Naive B cell (primary cell): Measurements from ENCODE around the gene SALL1. TPM values are rescaled to one million over a fixed set of nuclear protein-coding genes. Genes with fewer than 3 reads are reported as not detected.

Experiments
- ATAC-seq, 2 donors: fragments of 150-1000 bp; cut with Tn5 transposase; 2 replicates each; pipeline ENCODE4 v1.10.0; 2021; ENCODE audit warnings: low read depth in 2 of 2, mild to moderate bottlenecking in 2 of 2, moderate library complexity in 2 of 2
- DNase-seq: peaks from one replicate; pipeline ENCODE4 v3.0.0; 2022
- H3K27ac Mint-ChIP-seq, 6 donors: one replicate each; pipeline ENCODE4 v1.8.0; 2020 to 2022; ENCODE audit warnings: mild to moderate bottlenecking in 6 of 6, mixed read lengths in 6 of 6, moderate library complexity in 5 of 6, inconsistent platforms in 2 of 6
- H3K27me3 Mint-ChIP-seq, 3 donors: one replicate each; pipeline ENCODE4 v1.8.0; 2021 to 2022; ENCODE audit warnings: mixed read lengths in 3 of 3, mild to moderate bottlenecking in 1 of 3
- H3K36me3 Mint-ChIP-seq, 2 donors: one replicate each; pipeline ENCODE4 v1.8.0; 2020 to 2022; ENCODE audit warnings: mixed read lengths in 2 of 2, inconsistent platforms in 1 of 2, mild to moderate bottlenecking in 1 of 2
- H3K4me1 Mint-ChIP-seq, 3 donors: one replicate each; pipeline ENCODE4 v1.8.0; 2020 to 2022; ENCODE audit warnings: mixed read lengths in 3 of 3, inconsistent platforms in 1 of 3, mild to moderate bottlenecking in 1 of 3, moderate library complexity in 1 of 3
- H3K4me3 Mint-ChIP-seq, 8 donors: one replicate each; pipeline ENCODE4 v1.8.0; 2020 to 2022; ENCODE audit warnings: mild to moderate bottlenecking in 8 of 8, mixed read lengths in 8 of 8, moderate library complexity in 8 of 8, inconsistent platforms in 2 of 8
- H3K9me3 Mint-ChIP-seq, 7 donors: one replicate each; pipeline ENCODE4 v1.8.0; 2020 to 2022; ENCODE audit warnings: mixed read lengths in 7 of 7, mild to moderate bottlenecking in 5 of 7, inconsistent platforms in 2 of 7, moderate library complexity in 1 of 7
- polyA plus RNA-seq, 6 donors: library from polyadenylated mRNA; unstranded; fragments of 300-500 nt; fragmentation: Illumina TruSeq; gene quantifications; one replicate each; pipeline ENCODE4 v1.2.3, GENCODE V29; 2021; ENCODE audit warnings: low read depth in 6 of 6

Gene SALL1
- polyA plus RNA-seq, 6 donors from 2014 or later: not detected

DNA sequence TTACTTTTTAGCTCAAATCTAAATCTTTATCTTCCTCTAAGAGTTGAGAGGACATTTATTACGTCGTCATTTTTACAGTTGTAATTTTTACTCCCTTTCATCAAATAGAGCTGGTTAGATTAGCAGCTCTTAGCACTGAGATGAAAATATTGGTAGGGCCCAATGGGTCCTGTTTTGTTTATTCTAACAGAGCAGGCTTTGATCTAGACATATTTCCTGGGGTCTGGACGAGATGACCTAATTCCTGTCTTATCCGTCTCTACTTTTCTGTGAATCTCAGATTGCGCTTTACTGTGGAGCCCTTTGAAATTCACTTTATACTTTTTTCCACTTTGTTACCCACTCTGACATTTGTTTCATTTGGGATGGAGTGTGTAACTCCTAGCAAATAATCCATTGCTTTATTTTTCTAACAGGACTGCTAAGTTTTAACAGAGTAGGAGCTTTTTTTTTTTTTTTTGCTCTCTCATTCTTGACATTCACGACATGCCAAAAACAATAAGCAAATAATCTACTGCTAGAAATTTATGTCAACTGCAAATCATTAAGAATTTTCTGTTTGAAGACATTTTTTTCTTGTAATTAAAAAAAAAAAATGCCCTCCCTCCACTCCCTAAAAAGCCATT is 18.5 kb downstream of the SALL1 start:
- Mint-ChIP-seq H3K36me3 (peaks cover 0 to 9% of the 10 kb centered on the region in 2 donors), H3K27ac (no peak overlapping the region), H3K27me3 (peaks cover 27 to 54% (median 30%) of the 10 kb centered on the region in 3 donors), H3K9me3 (peaks cover 0 to 10% (median 3%) of the 10 kb centered on the region in 7 donors), H3K4me3 (no peak overlapping the region), H3K4me1 (peaks cover 0 to 2% (median 0%) of the 10 kb centered on the region in 3 donors)
- DNase-seq (no peak), ATAC-seq (no peak)

DNA sequence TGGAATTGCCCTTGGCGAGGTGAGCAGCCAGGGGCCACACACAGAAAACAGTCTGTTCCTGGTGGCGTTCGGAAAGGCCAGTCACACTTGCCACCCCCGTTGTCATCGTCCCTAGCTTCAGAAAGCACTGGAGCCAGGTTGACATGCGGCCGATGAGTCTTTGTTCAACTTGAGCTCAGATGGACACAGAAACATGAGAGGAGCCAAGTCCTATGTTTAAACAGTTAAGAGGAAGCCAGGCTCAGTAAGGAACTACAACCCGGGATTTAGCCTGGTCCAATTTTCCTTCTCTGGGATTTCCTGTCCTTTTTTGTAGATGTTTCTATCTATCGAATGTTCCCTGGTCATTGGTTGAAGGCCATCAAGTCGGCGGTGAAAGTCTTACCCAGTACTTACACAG is 19.5 kb downstream of the SALL1 start:
- no peak for ATAC-seq
- Mint-ChIP-seq H3K4me3 (no peak overlapping the region), H3K9me3 (peaks cover 0 to 10% (median 3%) of the 10 kb centered on the region in 7 donors)

DNA sequence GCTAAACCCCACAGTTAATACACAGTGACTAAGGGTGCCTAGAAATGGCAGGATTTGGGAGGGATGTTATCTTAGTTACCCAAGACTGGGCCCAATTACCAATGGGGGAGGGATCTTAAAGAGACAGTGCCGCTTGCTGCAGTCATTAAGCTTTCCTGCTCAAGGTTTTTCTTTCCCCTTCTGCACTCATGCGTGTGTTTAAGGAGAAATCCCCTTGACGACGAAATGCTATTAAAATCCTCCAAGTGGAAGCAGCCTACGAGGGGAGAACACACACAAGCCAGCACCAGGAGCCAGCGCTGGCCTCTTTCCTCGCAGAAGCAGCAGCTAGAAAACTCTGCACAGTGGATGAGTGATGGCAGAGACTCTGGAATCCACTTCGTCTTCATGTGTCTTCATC is 22.0 kb downstream of the SALL1 start:
- peaks cover 0 to 8% of the 10 kb centered on the region in 2 donors for H3K36me3 Mint-ChIP-seq
- peaks cover 12 to 53% (median 36%) of the 10 kb centered on the region in 3 donors for H3K27me3 Mint-ChIP-seq
- H3K27ac Mint-ChIP-seq: no peak overlapping the region
- no peak overlapping the region for H3K4me3 Mint-ChIP-seq
- peaks cover 0 to 2% (median 0%) of the 10 kb centered on the region in 3 donors for H3K4me1 Mint-ChIP-seq
- DNase-seq (no peak), ATAC-seq (no peak)
- peaks cover 0 to 12% (median 3%) of the 10 kb centered on the region in 7 donors for H3K9me3 Mint-ChIP-seq

More for the DNA sequence above, 19.5 kb downstream of the SALL1 start:
- no peak overlapping the region for H3K27ac Mint-ChIP-seq
- peaks cover 0 to 9% of the 10 kb centered on the region in 2 donors for H3K36me3 Mint-ChIP-seq
- peaks cover 0 to 2% (median 0%) of the 10 kb centered on the region in 3 donors for H3K4me1 Mint-ChIP-seq
- H3K27me3 Mint-ChIP-seq: peaks cover 24 to 58% (median 29%) of the 10 kb centered on the region in 3 donors
- no peak for DNase-seq

DNA sequence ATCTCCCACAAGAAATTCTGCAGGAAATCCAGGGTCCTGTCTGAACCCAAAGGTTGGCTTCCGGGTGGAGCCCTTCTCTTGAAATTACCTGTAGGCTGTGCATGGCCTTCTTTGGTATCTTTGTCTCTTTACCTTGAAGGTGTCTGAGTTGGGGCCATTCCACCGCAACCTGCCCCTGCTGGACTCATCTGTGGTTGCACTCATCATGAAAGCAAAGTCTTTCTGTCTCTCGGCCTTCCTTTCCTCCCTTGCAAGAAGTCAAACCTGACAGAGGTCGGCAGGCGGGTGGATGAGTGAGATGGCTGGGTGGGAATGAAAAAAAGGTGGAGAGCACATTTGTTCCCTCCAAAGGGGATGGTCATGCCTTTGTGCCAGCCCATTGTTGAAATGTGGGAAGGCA is 25.1 kb downstream of the SALL1 start:
- H3K4me3 Mint-ChIP-seq: no peak overlapping the region
- DNase-seq (no peak), ATAC-seq (no peak)
- no peaks in the 10 kb centered on the region for H3K4me1 Mint-ChIP-seq
- no peak overlapping the region for H3K27ac Mint-ChIP-seq
- peaks cover 0 to 12% (median 3%) of the 10 kb centered on the region in 7 donors for H3K9me3 Mint-ChIP-seq
- peaks cover 9 to 33% (median 31%) of the 10 kb centered on the region in 3 donors for H3K27me3 Mint-ChIP-seq
- no peaks in the 10 kb centered on the region for H3K36me3 Mint-ChIP-seq

DNA sequence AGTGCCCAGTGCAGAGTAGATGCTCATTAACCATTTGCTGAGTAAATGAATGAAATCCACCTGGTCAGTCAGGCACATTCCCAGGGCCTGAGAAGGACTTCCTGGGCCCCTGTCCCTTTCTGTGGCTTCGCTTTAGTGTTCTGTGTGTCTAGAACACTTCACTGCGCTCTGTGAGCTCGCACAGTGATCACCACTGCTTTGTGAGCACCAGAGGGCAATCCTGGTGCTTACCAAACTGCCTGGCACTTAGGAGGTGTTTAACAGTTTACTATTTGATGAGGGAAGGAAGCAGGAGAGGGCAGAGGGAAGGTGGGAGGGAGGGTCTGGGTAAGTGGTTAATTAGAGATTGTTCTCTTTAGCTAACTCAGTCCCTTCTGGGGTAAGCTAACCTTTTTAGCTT is 26.2 kb downstream of the SALL1 start:
- Mint-ChIP-seq H3K36me3 (no peaks in the 10 kb centered on the region), H3K9me3 (peaks cover 0 to 6% (median 3%) of the 10 kb centered on the region in 7 donors), H3K4me3 (no peak overlapping the region), H3K4me1 (no peaks in the 10 kb centered on the region), H3K27ac (no peak overlapping the region), H3K27me3 (peaks cover 12 to 29% (median 27%) of the 10 kb centered on the region in 3 donors)
- DNase-seq: no peak
- ATAC-seq: no peak

DNA sequence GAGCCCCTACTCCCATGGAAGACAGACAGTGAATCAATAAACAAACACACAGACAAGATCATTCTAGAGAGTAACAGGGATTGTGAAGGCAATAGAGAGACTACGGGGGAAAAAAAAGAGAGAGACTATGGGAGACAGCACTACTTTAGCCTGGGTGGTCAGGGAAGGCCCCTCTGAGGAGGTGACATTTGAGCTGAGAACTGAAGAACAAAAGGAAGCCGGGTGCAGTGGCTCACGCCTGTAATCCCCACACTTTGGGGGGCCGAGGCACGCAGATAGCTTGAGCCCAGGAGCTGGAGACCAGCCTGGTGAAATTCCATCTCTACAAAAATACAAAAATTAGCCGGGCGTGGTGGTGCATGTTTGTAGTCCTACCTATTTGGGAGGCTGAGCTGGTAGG is 29.2 kb downstream of the SALL1 start:
- DNase-seq (no peak), ATAC-seq (no peak)
- no peaks in the 10 kb centered on the region for H3K4me1 Mint-ChIP-seq
- H3K36me3 Mint-ChIP-seq: no peaks in the 10 kb centered on the region
- peaks cover 0 to 9% (median 2%) of the 10 kb centered on the region in 7 donors for H3K9me3 Mint-ChIP-seq
- no peak overlapping the region for H3K4me3 Mint-ChIP-seq
- peak overlapping the region in 1 of 6 donors; percentile 17 for H3K27ac Mint-ChIP-seq
- H3K27me3 Mint-ChIP-seq: peaks cover 22 to 34% (median 32%) of the 10 kb centered on the region in 3 donors

DNA sequence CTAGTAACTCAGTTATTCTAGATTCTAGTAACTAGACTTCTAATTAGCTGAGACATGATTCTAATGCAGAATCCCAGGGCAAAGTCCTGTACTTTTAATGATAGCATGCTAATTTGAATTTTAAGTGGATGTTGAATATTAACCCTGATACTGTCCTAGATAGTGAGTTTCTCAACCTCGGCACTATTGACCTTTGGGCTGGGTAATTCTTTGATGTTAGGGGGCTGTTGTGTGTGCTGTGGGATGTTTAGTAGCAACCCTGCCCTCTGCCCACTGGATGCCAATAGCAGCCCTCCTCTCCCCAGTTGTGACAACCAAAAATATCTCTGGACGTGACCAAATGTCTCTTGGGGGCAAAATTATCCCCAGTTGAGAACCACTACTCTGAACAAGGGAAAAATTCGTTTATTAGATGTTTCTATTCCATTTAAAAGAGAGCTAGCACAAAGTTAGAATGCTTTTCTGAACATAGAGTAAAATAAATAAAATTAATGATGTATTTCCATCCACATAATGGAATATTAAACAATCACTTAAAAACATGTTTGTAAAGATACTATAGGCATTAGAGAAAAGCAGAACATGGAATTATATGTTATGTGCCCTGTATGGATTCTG is 30.2 kb downstream of the SALL1 start:
- Mint-ChIP-seq H3K9me3 (peaks cover 0 to 9% (median 3%) of the 10 kb centered on the region in 7 donors), H3K4me1 (no peaks in the 10 kb centered on the region), H3K27ac (no peak overlapping the region), H3K27me3 (peaks cover 29 to 38% (median 33%) of the 10 kb centered on the region in 3 donors), H3K4me3 (no peak overlapping the region), H3K36me3 (no peaks in the 10 kb centered on the region)
- no peak for DNase-seq
- no peak for ATAC-seq

DNA sequence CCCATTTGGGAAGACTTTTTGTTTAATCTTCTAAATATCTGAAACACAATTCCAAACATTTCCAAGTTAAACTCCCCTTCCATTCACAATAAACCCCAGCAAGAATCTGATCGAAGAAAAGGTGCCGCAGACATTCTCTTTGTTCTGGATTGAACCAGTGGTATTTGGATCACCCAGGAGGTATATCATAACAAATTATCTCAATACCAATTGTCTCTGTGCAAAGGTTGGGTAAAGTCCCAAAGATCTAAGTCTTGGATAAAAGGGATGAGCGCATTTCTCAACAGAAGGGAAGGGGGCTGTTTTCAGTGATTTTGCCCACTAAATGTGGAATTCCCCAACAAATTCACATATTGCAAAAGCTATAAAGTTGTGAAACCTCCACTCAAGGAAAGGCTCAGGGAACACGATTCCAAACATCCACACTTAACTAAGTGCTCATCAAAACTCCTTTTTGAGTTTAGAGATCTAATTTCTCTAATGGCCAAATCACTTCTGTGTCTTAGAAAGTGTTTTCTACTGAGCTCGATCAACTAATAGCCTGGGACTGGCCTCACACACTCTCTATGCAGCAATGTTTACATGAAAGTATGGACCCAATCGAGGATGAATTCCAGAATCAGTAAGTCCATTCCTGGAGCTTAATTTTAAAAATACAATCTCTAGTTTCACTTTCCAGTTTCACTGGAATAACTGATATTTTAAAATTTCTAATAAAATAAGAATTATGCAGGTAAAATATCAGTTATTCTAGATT is 30.9 kb downstream of the SALL1 start:
- Mint-ChIP-seq H3K4me1 (no peaks in the 10 kb centered on the region), H3K36me3 (no peaks in the 10 kb centered on the region), H3K27me3 (peaks cover 35 to 45% (median 36%) of the 10 kb centered on the region in 3 donors), H3K27ac (no peak overlapping the region), H3K4me3 (no peak overlapping the region), H3K9me3 (peaks cover 0 to 9% (median 2%) of the 10 kb centered on the region in 7 donors)
- no peak for ATAC-seq
- DNase-seq: no peak

DNA sequence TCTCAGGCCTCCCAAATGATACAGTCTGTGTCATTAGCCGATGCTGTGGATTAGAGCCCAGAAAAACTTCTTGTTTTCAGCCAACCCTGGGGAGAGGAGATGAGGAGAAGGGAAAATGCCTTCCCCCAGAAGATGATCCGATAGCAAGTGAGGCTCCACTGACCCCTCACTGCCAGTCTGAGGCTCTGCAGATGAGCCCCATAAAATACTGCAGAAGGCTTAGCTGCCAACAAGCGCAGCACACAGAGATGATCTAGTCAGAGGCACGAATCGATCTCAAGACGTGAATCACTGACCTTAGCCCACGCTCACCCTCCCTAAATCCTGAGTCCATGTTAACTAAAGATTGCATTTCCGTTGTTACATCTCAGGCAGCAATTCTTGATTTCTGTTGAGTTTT is 31.5 kb downstream of the SALL1 start:
- Mint-ChIP-seq H3K4me3 (no peak overlapping the region), H3K27ac (no peak overlapping the region), H3K27me3 (peaks cover 36 to 48% (median 42%) of the 10 kb centered on the region in 3 donors), H3K9me3 (peaks cover 0 to 9% (median 2%) of the 10 kb centered on the region in 7 donors), H3K36me3 (no peaks in the 10 kb centered on the region), H3K4me1 (no peaks in the 10 kb centered on the region)
- no peak for ATAC-seq
- no peak for DNase-seq

DNA sequence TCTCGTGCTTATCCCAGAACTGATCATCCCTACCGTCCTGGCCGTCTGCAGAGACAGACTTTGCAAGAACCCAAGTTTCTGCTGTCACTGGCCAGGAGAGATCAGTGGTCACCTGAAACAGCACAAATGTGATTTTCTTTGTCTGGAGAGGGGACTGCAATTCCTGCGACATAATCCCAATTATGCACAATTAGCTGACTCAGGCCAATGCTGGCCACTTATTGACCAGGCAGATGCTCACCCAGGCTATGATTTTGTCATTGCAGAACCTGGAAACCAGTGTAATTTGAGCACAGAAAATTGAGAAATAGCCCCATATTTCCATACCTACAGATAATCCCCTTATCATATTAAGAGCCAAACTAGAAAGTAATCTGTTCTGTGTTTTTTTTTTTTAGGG is 34.7 kb downstream of the SALL1 start:
- H3K4me1 Mint-ChIP-seq: peaks cover 0 to 3% (median 0%) of the 10 kb centered on the region in 3 donors
- peaks cover 0 to 8% (median 5%) of the 10 kb centered on the region in 7 donors for H3K9me3 Mint-ChIP-seq
- DNase-seq (no peak), ATAC-seq (no peak)
- H3K27ac Mint-ChIP-seq: no peak overlapping the region
- no peaks in the 10 kb centered on the region for H3K36me3 Mint-ChIP-seq
- peaks cover 48 to 65% (median 54%) of the 10 kb centered on the region in 3 donors for H3K27me3 Mint-ChIP-seq
- H3K4me3 Mint-ChIP-seq: no peak overlapping the region

DNA sequence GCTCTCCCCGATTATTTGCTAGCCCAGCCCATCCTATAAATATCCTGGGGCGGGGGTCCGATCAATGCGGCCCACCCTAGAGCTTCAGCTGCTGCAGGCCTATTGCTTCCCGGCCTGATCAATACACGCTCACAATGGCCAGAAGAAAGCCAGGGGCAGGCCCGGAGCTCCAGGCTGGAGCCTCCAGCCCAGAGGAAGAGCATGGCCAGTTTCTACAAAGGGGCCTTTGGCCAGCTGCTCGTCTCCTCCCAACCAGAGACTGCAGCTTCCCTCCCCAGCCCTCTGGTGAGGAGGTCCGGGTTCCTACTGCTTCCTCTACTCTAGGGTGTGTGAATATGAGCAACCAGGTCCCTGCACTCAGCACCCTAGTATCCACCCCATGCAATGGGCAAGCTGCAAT is 36.7 kb downstream of the SALL1 start:
- Mint-ChIP-seq H3K27ac (no peak overlapping the region), H3K36me3 (no peaks in the 10 kb centered on the region), H3K9me3 (peaks cover 0 to 8% (median 3%) of the 10 kb centered on the region in 7 donors)

DNA sequence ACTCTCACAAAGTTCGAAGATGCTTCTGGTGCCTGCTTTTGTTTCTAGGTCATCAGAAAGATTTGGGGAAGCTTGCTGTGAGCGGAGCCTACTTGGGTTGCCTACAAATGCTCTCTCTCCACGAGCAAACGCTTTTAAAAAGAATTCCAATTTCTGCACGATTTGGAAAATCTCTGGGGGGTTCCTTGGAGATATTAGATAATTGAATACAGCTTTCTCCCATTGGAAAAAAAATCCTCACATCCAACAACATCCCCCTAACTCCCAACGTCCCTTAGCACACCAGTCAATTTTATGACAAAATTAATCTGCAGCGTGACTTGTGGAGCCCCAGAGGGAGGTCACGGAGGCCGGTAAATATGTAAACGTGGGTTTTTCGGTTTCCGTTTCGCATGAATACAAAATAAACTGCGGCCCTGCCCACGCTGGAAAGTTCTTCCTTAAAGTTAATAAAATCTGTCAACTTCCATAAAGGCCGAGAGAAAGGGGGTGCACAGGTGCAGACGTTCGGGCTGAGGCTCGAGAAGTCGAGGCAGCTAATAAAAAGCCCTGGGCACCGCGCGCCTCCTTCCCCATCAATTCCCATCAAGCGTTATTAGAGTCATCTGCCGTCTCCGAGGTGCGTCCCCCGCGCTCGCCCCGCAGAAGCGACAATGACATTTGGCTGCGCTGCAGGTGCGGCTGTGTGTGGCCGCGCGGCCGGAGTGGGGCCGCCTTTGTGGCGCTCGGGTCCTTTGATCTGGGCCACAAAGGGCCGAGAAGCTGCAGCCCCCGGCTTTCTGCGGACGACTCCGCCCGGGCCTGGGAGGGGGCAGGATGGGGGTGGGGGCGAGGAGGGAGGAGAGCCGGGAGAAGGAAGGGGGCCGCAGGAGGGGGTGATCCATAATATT is 37.6 kb downstream of the SALL1 start:
- Mint-ChIP-seq H3K27ac (no peak overlapping the region), H3K9me3 (peaks cover 0 to 16% (median 5%) of the 10 kb centered on the region in 7 donors), H3K36me3 (no peaks in the 10 kb centered on the region), H3K4me1 (peaks cover 0 to 3% (median 0%) of the 10 kb centered on the region in 3 donors), H3K27me3 (peaks cover 48 to 67% (median 51%) of the 10 kb centered on the region in 3 donors), H3K4me3 (peak overlapping the region in 1 of 8 donors; percentile 53)
- DNase-seq (no peak), ATAC-seq (no peak)

More for the DNA sequence above, 36.7 kb downstream of the SALL1 start:
- H3K27me3 Mint-ChIP-seq: peaks cover 47 to 65% (median 52%) of the 10 kb centered on the region in 3 donors
- ATAC-seq (no peak), DNase-seq (no peak)
- peaks cover 0 to 3% (median 0%) of the 10 kb centered on the region in 3 donors for H3K4me1 Mint-ChIP-seq
- peak overlapping the region in 1 of 8 donors; percentile 30 for H3K4me3 Mint-ChIP-seq
